CD14-positive monocyte (primary cell): Measurements from ENCODE around the gene SDF4. TPM values are rescaled to one million over a fixed set of nuclear protein-coding genes. Genes with fewer than 3 reads are reported as not detected.
"Not testable (repeated sequence)": the region's sequence is repeated elsewhere in the genome, so short reads cannot be mapped to it uniquely, and the experiment has no call there.

Experiments
- DNase-seq, 3 donors: peaks; one replicate each; pipeline ENCODE4 v3.0.0-alpha.2; 2011 to 2022
- H2AFZ ChIP-seq: 2 replicates; pipeline ENCODE4 v1.6.0; 2012; ENCODE audit warnings: mild to moderate bottlenecking, low read depth, low read length, inconsistent platforms; ENCODE audit not compliant: insufficient read depth, poor library complexity, severe bottlenecking
- H3K27ac ChIP-seq, 2 donors: 1 replicate in 1 of 2; 2 replicates in 1 of 2; pipeline ENCODE4 v1.5.1; 2012 to 2013; ENCODE audit warnings: low read length in 2 of 2, control low read depth in 1 of 2, inconsistent platforms in 1 of 2, low read depth in 1 of 2, mild to moderate bottlenecking in 1 of 2
- H3K27me3 ChIP-seq, 2 donors: one replicate each; pipeline versions ENCODE4 v1.6.0 to v1.6.1; 2011 to 2013; ENCODE audit warnings: low read length in 2 of 2; ENCODE audit not compliant: control insufficient read depth in 2 of 2, insufficient read depth in 2 of 2
- H3K36me3 ChIP-seq, 2 donors: replicated peaks in 1 of 2; 1 replicate in 1 of 2; 2 replicates in 1 of 2; pipeline versions ENCODE4 v1.5.1 to v1.6.1; 2012 to 2013; ENCODE audit warnings: low read length in 2 of 2, control low read depth in 1 of 2, inconsistent platforms in 1 of 2, mild to moderate bottlenecking in 1 of 2; ENCODE audit not compliant: insufficient read depth in 2 of 2, control insufficient read depth in 1 of 2
- H3K4me1 ChIP-seq, 2 donors: 1 replicate in 1 of 2; 2 replicates in 1 of 2; pipeline versions ENCODE4 v1.5.1 to v1.6.1; 2012 to 2013; ENCODE audit warnings: low read length in 2 of 2, control low read depth in 1 of 2, inconsistent platforms in 1 of 2, mild to moderate bottlenecking in 1 of 2, moderate library complexity in 1 of 2; ENCODE audit not compliant: insufficient read depth in 2 of 2, control insufficient read depth in 1 of 2
- H3K4me2 ChIP-seq: replicated peaks from 2 replicates; pipeline ENCODE3; 2012; ENCODE audit warnings: low read length, moderate library complexity, mild to moderate bottlenecking; ENCODE audit not compliant: poor library complexity, severe bottlenecking; ENCODE audit errors: extremely low read depth
- H3K4me3 ChIP-seq, 3 experiments: fragments of 200-600 bp in 1 of 3; sonication (generic) in 1 of 3; replicated peaks in 1 of 3; 1 replicate in 2 of 3; 2 replicates in 1 of 3; pipeline ENCODE4 v1.5.1; 2011 to 2013; ENCODE audit warnings: low read length in 3 of 3, mild to moderate bottlenecking in 3 of 3, control low read depth in 2 of 3, low read depth in 2 of 3, inconsistent platforms in 1 of 3, moderate library complexity in 1 of 3
- H3K79me2 ChIP-seq: 2 replicates; pipeline ENCODE4 v1.6.0; 2012; ENCODE audit warnings: mild to moderate bottlenecking, control low read depth, inconsistent platforms, low read length, moderate library complexity; ENCODE audit not compliant: insufficient read depth
- H3K9ac ChIP-seq: 2 replicates; pipeline ENCODE4 v1.6.0; 2017; ENCODE audit warnings: low read length, mild to moderate bottlenecking; ENCODE audit not compliant: insufficient read depth, poor library complexity, severe bottlenecking
- H3K9me3 ChIP-seq, 2 donors: replicated peaks in 1 of 2; 1 replicate in 1 of 2; 2 replicates in 1 of 2; pipeline versions ENCODE4 v1.5.1 to v1.6.1; 2012 to 2013; ENCODE audit warnings: low read length in 2 of 2, control low read depth in 1 of 2; ENCODE audit not compliant: control insufficient read depth in 1 of 2, insufficient read depth in 1 of 2
- H4K20me1 ChIP-seq: 2 replicates; pipeline ENCODE4 v1.6.0; 2012; ENCODE audit warnings: mild to moderate bottlenecking, low read length, control low read depth, moderate library complexity; ENCODE audit not compliant: insufficient read depth
- H3K27ac Mint-ChIP-seq, 7 donors: one replicate each; pipeline ENCODE4 v1.8.0; 2020; ENCODE audit warnings: mild to moderate bottlenecking in 7 of 7, mixed read lengths in 7 of 7, moderate library complexity in 6 of 7, inconsistent platforms in 2 of 7
- H3K27me3 Mint-ChIP-seq, 3 donors: one replicate each; pipeline ENCODE4 v1.8.0; 2021 to 2022; ENCODE audit warnings: low read depth in 3 of 3, mild to moderate bottlenecking in 3 of 3, mixed read lengths in 3 of 3, moderate library complexity in 3 of 3, inconsistent platforms in 1 of 3
- H3K36me3 Mint-ChIP-seq, 2 donors: one replicate each; pipeline ENCODE4 v1.8.0; 2020; ENCODE audit warnings: mixed read lengths in 2 of 2, inconsistent platforms in 1 of 2, mild to moderate bottlenecking in 1 of 2
- H3K4me1 Mint-ChIP-seq: one replicate; pipeline ENCODE4 v1.8.0; 2020; ENCODE audit warnings: mild to moderate bottlenecking, mixed read lengths
- H3K4me3 Mint-ChIP-seq, 2 donors: one replicate each; pipeline ENCODE4 v1.8.0; 2020; ENCODE audit warnings: mild to moderate bottlenecking in 2 of 2, mixed read lengths in 2 of 2, moderate library complexity in 1 of 2
- H3K9me3 Mint-ChIP-seq, 7 donors: one replicate each; pipeline ENCODE4 v1.8.0; 2020 to 2022; ENCODE audit warnings: mixed read lengths in 7 of 7, mild to moderate bottlenecking in 6 of 7, moderate library complexity in 6 of 7, inconsistent platforms in 2 of 7
- WGBS: methylation state at CpG from one replicate; pipeline ENCODE4 v1.1.5; 2013; ENCODE audit warnings: missing lambda C conversion rate; ENCODE audit not compliant: insufficient coverage; 5-methylcytosine and 5-hydroxymethylcytosine counted together
- intact Hi-C, 2 donors: fragments of 100-400 bp; cut with micrococcal nuclease; formaldehyde crosslinking; loops; one replicate each; pipeline versions ENCODE4 v1.15.0 to v1.15.1; 2023
- polyA plus RNA-seq, 3 donors: library from polyadenylated mRNA; depleted of rRNA in 1 of 3; unstranded in 2 of 3; stranded (reverse) in 1 of 3; fragments of 300-500 nt in 2 of 3; fragments of >200 nt in 1 of 3; fragmentation: Illumina TruSeq in 2 of 3; gene quantifications; 1 replicate in 2 of 3; 2 replicates in 1 of 3; pipeline ENCODE4 v1.2.3, GENCODE V29; 2012 to 2021
- TF ChIP-seq, protein P1 (sequence below): fragments of 200-600 bp; IDR thresholded peaks from one replicate; pipeline ENCODE4 v1.8.0; 2022; ENCODE audit warnings: antibody characterized with exemption, mild to moderate bottlenecking

The SDF4 gene
- polyA plus RNA-seq, 3 donors: 81.7 to 98.9 (median 89.0) TPM

DNA sequence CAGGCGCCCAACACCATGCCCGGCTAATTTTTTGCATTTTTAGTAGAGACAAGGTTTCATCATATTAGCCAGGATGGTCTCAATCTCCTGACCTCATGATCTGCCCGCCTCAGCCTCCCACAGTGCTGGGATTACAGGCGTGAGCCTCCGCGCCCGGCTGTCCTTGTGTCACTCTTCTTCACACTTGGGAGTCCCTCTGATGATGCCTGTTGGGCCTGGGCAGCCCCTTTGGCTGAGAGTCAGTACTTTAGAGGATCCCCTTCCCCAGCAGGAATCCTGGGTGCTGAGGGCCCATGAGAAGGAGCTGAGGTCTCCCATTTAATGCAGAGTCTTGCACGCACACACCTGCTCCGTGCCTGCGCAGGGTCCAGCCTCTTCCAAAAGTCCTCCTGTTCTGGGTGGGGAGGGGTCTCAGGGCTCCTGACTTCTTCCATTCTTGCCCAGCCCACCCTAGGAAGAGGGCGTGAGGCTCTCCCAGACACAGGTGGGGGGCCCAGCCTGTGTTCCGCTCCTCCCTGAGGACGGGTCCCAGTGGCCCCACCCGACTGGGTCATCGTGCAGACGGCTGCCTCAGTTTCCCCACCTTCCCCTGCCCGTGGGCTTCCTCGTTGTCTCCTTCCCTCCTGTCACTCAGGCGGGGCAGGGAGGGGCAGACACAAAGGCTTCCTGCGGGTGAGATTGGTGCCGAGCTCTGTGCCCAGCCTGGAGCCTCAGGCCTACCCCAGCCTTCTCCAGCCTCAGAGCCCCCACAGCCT lies 54.2 kb downstream of the SDF4 start:
- Histone ChIP-seq H3K27ac (no peak overlapping the region), H3K79me2 (no peaks in the 10 kb centered on the region), H3K27me3 (peaks cover 4 to 31% of the 10 kb centered on the region in 2 donors), H4K20me1 (no peaks in the 10 kb centered on the region), H3K9ac (no peak overlapping the region), H3K4me1 (no peaks in the 10 kb centered on the region), H3K4me3 (no peak overlapping the region), H3K36me3 (no peaks in the 10 kb centered on the region), H2AFZ (no peak overlapping the region), H3K9me3 (peaks cover 0 to 6% of the 10 kb centered on the region in 2 donors), H3K4me2 (no peak overlapping the region)
- Mint-ChIP-seq H3K4me3 (no peak overlapping the region), H3K9me3 (peaks cover 4 to 16% (median 7%) of the 10 kb centered on the region in 7 donors), H3K27me3 (peaks cover 22 to 47% (median 26%) of the 10 kb centered on the region in 3 donors), H3K27ac (no peak overlapping the region), H3K36me3 (no peaks in the 10 kb centered on the region), H3K4me1 (no peaks in the 10 kb centered on the region)
- intact Hi-C loops: no loop called here
- DNase-seq: no peak
- WGBS: 88% methylated on average over 15 of the region's 21 CpGs
- TF ChIP-seq, protein P1, sequence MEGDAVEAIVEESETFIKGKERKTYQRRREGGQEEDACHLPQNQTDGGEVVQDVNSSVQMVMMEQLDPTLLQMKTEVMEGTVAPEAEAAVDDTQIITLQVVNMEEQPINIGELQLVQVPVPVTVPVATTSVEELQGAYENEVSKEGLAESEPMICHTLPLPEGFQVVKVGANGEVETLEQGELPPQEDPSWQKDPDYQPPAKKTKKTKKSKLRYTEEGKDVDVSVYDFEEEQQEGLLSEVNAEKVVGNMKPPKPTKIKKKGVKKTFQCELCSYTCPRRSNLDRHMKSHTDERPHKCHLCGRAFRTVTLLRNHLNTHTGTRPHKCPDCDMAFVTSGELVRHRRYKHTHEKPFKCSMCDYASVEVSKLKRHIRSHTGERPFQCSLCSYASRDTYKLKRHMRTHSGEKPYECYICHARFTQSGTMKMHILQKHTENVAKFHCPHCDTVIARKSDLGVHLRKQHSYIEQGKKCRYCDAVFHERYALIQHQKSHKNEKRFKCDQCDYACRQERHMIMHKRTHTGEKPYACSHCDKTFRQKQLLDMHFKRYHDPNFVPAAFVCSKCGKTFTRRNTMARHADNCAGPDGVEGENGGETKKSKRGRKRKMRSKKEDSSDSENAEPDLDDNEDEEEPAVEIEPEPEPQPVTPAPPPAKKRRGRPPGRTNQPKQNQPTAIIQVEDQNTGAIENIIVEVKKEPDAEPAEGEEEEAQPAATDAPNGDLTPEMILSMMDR: no peak

GRCh38 chr1:1176931-1177330 lies 54.9 kb downstream of the SDF4 start:
- no peak overlapping the region for H3K4me3 Mint-ChIP-seq
- no peak for DNase-seq
- no peak overlapping the region for H3K27ac Mint-ChIP-seq
- no peak overlapping the region for H3K9ac ChIP-seq
- no peaks in the 10 kb centered on the region for H3K4me1 Mint-ChIP-seq
- no peak overlapping the region for H2AFZ ChIP-seq
- peaks cover 26 to 49% (median 31%) of the 10 kb centered on the region in 3 donors for H3K27me3 Mint-ChIP-seq
- TF ChIP-seq, protein P1: no peak
- no peaks in the 10 kb centered on the region for H3K79me2 ChIP-seq
- peaks cover 0 to 6% of the 10 kb centered on the region in 2 donors for H3K9me3 ChIP-seq
- H3K36me3 ChIP-seq: no peaks in the 10 kb centered on the region
- H3K4me2 ChIP-seq: no peak overlapping the region
- intact Hi-C loops: no loop called here
- no peaks in the 10 kb centered on the region for H3K4me1 ChIP-seq
- H3K27me3 ChIP-seq: peaks cover 4 to 31% of the 10 kb centered on the region in 2 donors
- peaks cover 4 to 17% (median 7%) of the 10 kb centered on the region in 7 donors for H3K9me3 Mint-ChIP-seq
- H4K20me1 ChIP-seq: no peaks in the 10 kb centered on the region
- no peak overlapping the region for H3K27ac ChIP-seq
- no peaks in the 10 kb centered on the region for H3K36me3 Mint-ChIP-seq
- 85% methylated on average over 5 of the region's 7 CpGs for WGBS
- H3K4me3 ChIP-seq: no peak overlapping the region

DNA sequence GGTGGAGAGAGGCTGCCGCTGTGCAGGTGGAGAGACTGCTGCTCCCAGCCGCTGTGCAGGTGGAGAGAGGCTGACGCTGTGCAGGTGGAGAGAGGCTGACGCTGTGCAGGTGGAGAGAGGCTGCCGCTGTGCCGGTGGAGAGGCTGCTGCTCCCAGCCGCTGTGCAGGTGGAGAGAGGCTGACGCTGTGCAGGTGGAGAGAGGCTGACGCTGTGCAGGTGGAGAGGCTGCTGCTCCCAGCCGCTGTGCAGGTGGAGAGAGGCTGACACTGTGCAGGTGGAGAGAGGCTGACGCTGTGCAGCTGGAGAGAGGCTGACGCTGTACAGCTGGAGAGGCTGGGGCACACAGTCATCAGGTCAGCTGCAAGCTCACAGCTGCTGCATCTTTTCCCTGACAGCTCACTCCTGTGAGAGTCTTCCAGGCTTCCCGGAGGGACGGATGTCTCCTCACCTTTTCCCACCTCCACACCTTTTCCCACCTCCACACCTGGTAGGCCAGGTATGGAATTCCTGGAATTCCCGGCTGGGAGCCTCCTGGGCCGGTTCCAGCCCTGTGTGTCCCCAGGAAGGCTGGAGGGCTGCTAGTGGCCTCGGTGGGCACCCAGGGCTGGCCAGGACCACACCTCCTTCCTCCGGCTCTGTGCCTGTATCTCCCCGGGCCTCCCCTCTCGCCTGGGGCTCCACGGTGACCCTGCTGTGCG lies 55.6 kb downstream of the SDF4 start:
- peaks cover 4 to 15% (median 7%) of the 10 kb centered on the region in 7 donors for H3K9me3 Mint-ChIP-seq
- H3K36me3 ChIP-seq, H3K4me1 ChIP-seq, H3K4me3 ChIP-seq, intact Hi-C loops, H2AFZ ChIP-seq, H3K36me3 Mint-ChIP-seq, H3K79me2 ChIP-seq, DNase-seq, H3K27ac ChIP-seq, H4K20me1 ChIP-seq, H3K9ac ChIP-seq, H3K27ac Mint-ChIP-seq, H3K4me1 Mint-ChIP-seq, H3K4me2 ChIP-seq, H3K9me3 ChIP-seq: not testable (repeated sequence)
- H3K4me3 Mint-ChIP-seq: peak overlapping the region in 1 of 2 donors; percentile 30
- H3K27me3 ChIP-seq: peaks cover 4 to 37% of the 10 kb centered on the region in 2 donors
- peaks cover 26 to 50% (median 32%) of the 10 kb centered on the region in 3 donors for H3K27me3 Mint-ChIP-seq
- WGBS: 72% methylated on average over 20 of the region's 22 CpGs
